Upper lobe of right lung (tissue), 1 donor: ENCODE results near the gene SEC22A. TPM values are rescaled to one million over a fixed set of nuclear protein-coding genes. Genes with fewer than 3 reads are reported as not detected.

ENCODE experiments used
- ATAC-seq: fragments of 200-7000 bp; cut with Tn5 transposase; one replicate; pipeline ENCODE4 v1.9.1; 2020; ENCODE audit warnings: mild to moderate bottlenecking, moderate library complexity
- DNase-seq: peaks from one replicate; pipeline ENCODE4 v3.0.0-alpha.2; 2020
- H3K27ac ChIP-seq: fragments of 200-600 bp; one replicate; pipeline ENCODE4 v1.8.0; 2022
- H3K27me3 ChIP-seq: fragments of 200-600 bp; one replicate; pipeline ENCODE4 v1.8.0; 2022; ENCODE audit warnings: mild to moderate bottlenecking
- H3K36me3 ChIP-seq: fragments of 200-600 bp; one replicate; pipeline ENCODE4 v1.8.0; 2022
- H3K4me1 ChIP-seq: fragments of 200-600 bp; one replicate; pipeline ENCODE4 v1.8.0; 2022
- H3K4me3 ChIP-seq: fragments of 200-600 bp; one replicate; pipeline ENCODE4 v1.8.0; 2022; ENCODE audit warnings: mild to moderate bottlenecking
- H3K9me3 ChIP-seq: fragments of 200-600 bp; one replicate; pipeline ENCODE4 v1.8.0; 2022
- CTCF ChIP-seq: fragments of 200-600 bp; IDR thresholded peaks from one replicate; pipeline ENCODE4 v1.8.0; 2022; ENCODE audit warnings: antibody characterized with exemption
- intact Hi-C: fragments of 100-400 bp; cut with DNase I; formaldehyde crosslinking; loops from one replicate; pipeline ENCODE4 v1.11.0; 2022
- microRNA-seq: library from miRNA; unstranded; fragments of <30 nt; microRNA quantifications from one replicate; pipeline ENCODE4 v1.2.0, GENCODE V29; 2020; ENCODE audit warnings: borderline microRNAs expressed
- total RNA-seq: library from RNA; stranded (reverse); fragmentation: NEBNext Ultra II Directional; extraction: Animal tissue kit (Norgen Biotek cat#: 25700); gene quantifications from one replicate; pipeline ENCODE4 v1.2.1, GENCODE V29; 2021
- donor health status: DM: no; HTN: yes; CAD: no; lungs with severe emphysema.

The SEC22A gene
- total RNA-seq, 1 donor from 2014 or later: 14.4 TPM

GRCh38 chr3:123320221-123320620 lies 118.5 kb downstream of the SEC22A start:
- peak; percentile 53 for DNase-seq
- no peaks in the 10 kb centered on the region for H3K4me1 ChIP-seq
- no peak overlapping the region for H3K4me3 ChIP-seq
- H3K36me3 ChIP-seq: no peaks in the 10 kb centered on the region
- ATAC-seq: peak; percentile 74
- intact Hi-C loops: loop anchor here (10.0 kb wide), 1 partner anchor 235 kb away; no protein-coding TSS in a partner anchor
- TF ChIP-seq CTCF: no peak
- H3K9me3 ChIP-seq: no peaks in the 10 kb centered on the region
- H3K27ac ChIP-seq: no peak overlapping the region
- no peaks in the 10 kb centered on the region for H3K27me3 ChIP-seq

GRCh38 chr3:123321806-123322205 lies 120.1 kb downstream of the SEC22A start:
- no peaks in the 10 kb centered on the region for H3K4me1 ChIP-seq
- no peaks in the 10 kb centered on the region for H3K27me3 ChIP-seq
- H3K9me3 ChIP-seq: no peaks in the 10 kb centered on the region
- TF ChIP-seq CTCF: no peak
- no peak overlapping the region for H3K4me3 ChIP-seq
- DNase-seq (no peak), ATAC-seq (no peak)
- H3K27ac ChIP-seq: no peak overlapping the region
- no peaks in the 10 kb centered on the region for H3K36me3 ChIP-seq
- intact Hi-C loops: loop anchor here (10.0 kb wide), 1 partner anchor 233 kb away; no protein-coding TSS in a partner anchor

- no peak for DNase-seq
- Histone ChIP-seq H3K27ac (no peak overlapping the region), H3K36me3 (no peaks in the 10 kb centered on the region), H3K4me1 (no peaks in the 10 kb centered on the region), H3K9me3 (no peaks in the 10 kb centered on the region), H3K4me3 (no peak overlapping the region), H3K27me3 (no peaks in the 10 kb centered on the region)
- TF ChIP-seq CTCF: no peak
- no peak for ATAC-seq
- intact Hi-C loops: loop anchor here (10.0 kb wide), 1 partner anchor 232 kb away; no protein-coding TSS in a partner anchor
These were observed 121.1 kb downstream of the SEC22A start for GRCh38 chr3:123322866-123323265.

Small RNAs within 50 kb of the gene (microRNA-seq; reads per million reads assigned to microRNA genes)
- not detected for gene MIR7110

Other genes starting within 250 kb of the SEC22A start
- 2.3 TPM for gene SEMA5B, start 174.2 kb upstream of the SEC22A start, total RNA-seq
- gene PDIA5, start 134.9 kb upstream of the SEC22A start, total RNA-seq: 33.6 TPM
- gene ADCY5, start 247.1 kb downstream of the SEC22A start, total RNA-seq: 4.0 TPM